ENCODE results near the gene SIGLEC7. TPM values are rescaled to one million over a fixed set of nuclear protein-coding genes. Genes with fewer than 3 reads are reported as not detected.

SIGLEC7 gene
- total RNA-seq, 8 experiments from 2014 or later: 0.20 to 1.2 (median 0.33) TPM; not detected in 5

DNA sequence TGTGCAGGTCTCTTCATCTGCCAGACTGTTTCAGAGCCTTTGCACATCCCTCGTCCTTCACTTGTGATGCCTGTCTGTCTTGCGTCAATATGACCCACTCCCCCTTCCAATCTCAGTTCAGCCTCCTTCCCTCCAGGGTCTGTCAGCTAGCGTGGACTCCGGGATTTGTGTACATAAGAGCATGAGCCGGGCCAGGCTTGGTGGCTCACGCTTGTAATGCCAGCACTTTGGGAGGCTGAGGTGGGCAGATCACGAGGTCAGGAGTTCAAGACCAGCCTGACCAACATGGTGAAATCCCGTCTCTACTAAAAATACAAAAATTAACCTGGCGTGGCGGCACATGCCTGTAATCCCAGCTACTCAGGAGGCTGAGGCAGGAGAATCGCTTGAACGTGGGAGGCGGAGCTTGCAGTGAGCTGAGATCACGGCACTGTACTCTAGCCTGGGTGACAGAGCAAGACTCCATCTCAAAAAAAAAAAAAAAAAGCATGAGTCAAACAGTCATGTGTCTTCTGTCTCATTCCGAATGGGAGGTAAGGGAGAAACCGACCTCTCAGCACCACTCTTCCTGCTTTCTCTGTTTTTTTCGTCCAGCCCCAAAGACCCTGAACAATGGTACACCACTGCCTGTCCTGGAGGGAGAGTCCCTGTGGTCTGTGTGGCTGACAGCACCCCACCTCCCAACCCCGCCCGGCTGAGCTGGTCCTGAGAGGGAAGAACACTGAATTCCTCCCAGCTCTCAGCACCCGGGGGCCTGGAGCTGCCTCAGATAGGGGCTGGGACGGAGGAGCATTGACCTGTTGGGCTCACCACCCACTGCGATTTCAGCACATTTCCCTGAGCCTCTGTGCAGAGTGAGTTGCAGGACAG, 19.8 kb upstream of the SIGLEC7 start:
- Histone ChIP-seq H3K4me3 (no peak overlapping the region), H3K4me1 (replicated peaks in 1 of 2) (no peaks in the 10 kb centered on the region), H3K27ac (no peak overlapping the region)
- WGBS, 10 experiments: 0 to 84% (median 61%) methylated on average over 1 to 15 of the region's 22 CpGs; no CpG with 5 or more reads in 2 of the 10 experiments
- peak in 7 of 8 experiments; percentile 52 to 94 (median 84) for ATAC-seq (replicated peaks in 6 of 8)
- in situ Hi-C loops (cut with MboI; ENCODE audit: low pct_unique_long_range_greater_than_20kb in 2 of 9, low sequenced_read_pairs in 9 of 9, unreplicated experiment in 9 of 9): no loop called here

DNA sequence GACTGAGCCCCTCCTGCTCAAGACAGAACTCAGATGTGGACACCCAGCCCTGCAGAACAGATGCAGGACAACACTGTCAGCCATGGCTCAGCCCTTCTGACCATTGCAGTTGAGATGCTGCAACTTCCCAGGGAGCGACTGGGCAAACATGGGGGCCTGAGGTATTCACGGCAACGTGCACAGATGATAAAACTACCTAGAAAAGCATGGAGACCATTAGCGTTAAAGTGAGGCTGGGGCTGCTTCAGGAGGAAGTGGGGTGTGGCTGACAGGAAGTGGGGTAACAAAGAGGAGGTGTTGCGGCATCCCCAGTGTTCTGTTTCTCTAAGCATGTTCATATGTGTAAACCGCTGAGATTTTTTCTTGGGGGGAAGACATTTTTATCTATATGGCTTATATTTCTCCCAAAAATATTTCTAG, 18.7 kb upstream of the SIGLEC7 start:
- Histone ChIP-seq H3K27ac (no peak overlapping the region), H3K4me1 (replicated peaks in 1 of 2) (no peaks in the 10 kb centered on the region), H3K4me3 (no peak overlapping the region)
- 40 to 75% (median 58%) methylated on average over 3 to 6 of the region's 6 CpGs; no CpG with 5 or more reads in 6 of the 10 experiments for WGBS, 10 experiments
- no peak for ATAC-seq (replicated peaks in 6 of 8)
- in situ Hi-C loops (cut with MboI; ENCODE audit: low pct_unique_long_range_greater_than_20kb in 2 of 9, low sequenced_read_pairs in 9 of 9, unreplicated experiment in 9 of 9): no loop called here

DNA sequence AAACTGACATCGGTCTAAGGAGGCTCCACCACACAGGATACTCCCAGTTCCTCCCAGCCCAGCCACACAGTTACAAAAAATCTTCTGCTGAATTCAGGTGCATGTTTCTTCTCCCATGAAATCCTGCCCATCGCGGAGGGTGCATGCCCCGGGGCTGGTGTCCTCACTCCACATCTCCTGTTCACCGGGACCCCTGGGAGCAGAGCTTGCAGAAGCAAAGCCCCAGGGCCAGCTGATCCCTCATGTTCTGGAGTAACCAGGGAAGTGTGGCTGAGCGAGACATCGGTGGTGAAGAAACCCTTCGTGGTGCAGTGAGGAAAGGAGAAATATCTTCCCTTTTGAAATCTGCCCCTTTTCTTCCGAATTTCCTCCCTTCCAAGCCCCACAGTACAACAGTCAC, 18.3 kb upstream of the SIGLEC7 start:
- WGBS, 10 experiments: 27 to 100% (median 74%) methylated on average over 1 to 8 of the region's 9 CpGs; no CpG with 5 or more reads in 5 of the 10 experiments

DNA sequence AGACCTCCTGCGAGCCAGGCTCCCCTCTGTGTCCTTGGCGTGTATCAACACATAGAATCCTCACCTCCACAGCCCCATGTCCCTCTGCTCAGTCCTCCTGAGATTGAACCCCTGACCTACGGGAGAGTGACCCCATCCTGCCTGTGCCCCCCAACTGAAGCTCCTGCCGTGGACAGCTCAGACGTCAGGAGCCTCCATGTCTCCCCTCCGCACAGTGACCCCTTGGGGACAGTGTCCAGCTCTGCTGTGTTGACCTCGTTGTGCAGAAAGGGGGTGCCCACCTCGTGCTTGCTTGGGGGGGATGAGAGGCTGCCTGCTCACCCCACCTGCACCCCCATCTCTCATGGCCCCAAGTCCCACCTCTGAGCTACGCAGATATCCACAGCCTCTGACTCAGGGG, 17.9 kb upstream of the SIGLEC7 start:
- WGBS, 10 experiments: 20 to 50% methylated on average over 1 of the region's 9 CpGs; no CpG with 5 or more reads in 8 of the 10 experiments
- no peak overlapping the region for H3K4me3 ChIP-seq
- ATAC-seq (replicated peaks in 6 of 8): no peak

More for the DNA sequence above, 18.3 kb upstream of the SIGLEC7 start:
- in situ Hi-C loops (cut with MboI; ENCODE audit: low pct_unique_long_range_greater_than_20kb in 2 of 9, low sequenced_read_pairs in 9 of 9, unreplicated experiment in 9 of 9): no loop called here
- Histone ChIP-seq H3K4me1 (replicated peaks in 1 of 2) (no peaks in the 10 kb centered on the region), H3K4me3 (no peak overlapping the region), H3K27ac (no peak overlapping the region)
- no peak for ATAC-seq (replicated peaks in 6 of 8)

DNA sequence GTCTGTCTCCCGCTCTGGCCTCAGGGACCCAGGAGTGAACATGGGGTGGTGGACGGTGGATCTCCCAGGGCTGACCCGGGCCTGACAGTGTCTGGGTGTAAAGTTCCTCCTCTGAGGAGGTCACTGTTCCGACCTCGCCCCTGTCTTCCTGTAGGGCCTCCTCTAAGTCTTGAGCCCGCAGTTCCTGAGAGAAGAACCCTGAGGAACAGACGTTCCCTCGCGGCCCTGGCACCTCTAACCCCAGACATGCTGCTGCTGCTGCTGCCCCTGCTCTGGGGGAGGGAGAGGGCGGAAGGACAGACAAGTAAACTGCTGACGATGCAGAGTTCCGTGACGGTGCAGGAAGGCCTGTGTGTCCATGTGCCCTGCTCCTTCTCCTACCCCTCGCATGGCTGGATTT, 17.4 kb upstream of the SIGLEC7 start, which contains the start of gene SIGLEC9:
TSS of gene SIGLEC9 (plus strand) at position 178 of the 400 bp plus-strand sequence. CDS start at position 247, 69 bp downstream.
- no peak for ATAC-seq (replicated peaks in 6 of 8)
- Histone ChIP-seq H3K27ac (no peak within 1 kb of the TSS), H3K4me1 (replicated peaks in 1 of 2) (no peaks in the 10 kb centered on the region), H3K4me3 (no peak within 1 kb of the TSS)
- 30% methylated on average over 2 of the region's 14 CpGs; no CpG with 5 or more reads in 9 of the 10 experiments for WGBS, 10 experiments
- in situ Hi-C loops (cut with MboI; ENCODE audit: low pct_unique_long_range_greater_than_20kb in 2 of 9, low sequenced_read_pairs in 9 of 9, unreplicated experiment in 9 of 9): no loop called here

More for the DNA sequence above, 17.9 kb upstream of the SIGLEC7 start:
- in situ Hi-C loops (cut with MboI; ENCODE audit: low pct_unique_long_range_greater_than_20kb in 2 of 9, low sequenced_read_pairs in 9 of 9, unreplicated experiment in 9 of 9): no loop called here
- Histone ChIP-seq H3K4me1 (replicated peaks in 1 of 2) (no peaks in the 10 kb centered on the region), H3K27ac (no peak overlapping the region)

DNA sequence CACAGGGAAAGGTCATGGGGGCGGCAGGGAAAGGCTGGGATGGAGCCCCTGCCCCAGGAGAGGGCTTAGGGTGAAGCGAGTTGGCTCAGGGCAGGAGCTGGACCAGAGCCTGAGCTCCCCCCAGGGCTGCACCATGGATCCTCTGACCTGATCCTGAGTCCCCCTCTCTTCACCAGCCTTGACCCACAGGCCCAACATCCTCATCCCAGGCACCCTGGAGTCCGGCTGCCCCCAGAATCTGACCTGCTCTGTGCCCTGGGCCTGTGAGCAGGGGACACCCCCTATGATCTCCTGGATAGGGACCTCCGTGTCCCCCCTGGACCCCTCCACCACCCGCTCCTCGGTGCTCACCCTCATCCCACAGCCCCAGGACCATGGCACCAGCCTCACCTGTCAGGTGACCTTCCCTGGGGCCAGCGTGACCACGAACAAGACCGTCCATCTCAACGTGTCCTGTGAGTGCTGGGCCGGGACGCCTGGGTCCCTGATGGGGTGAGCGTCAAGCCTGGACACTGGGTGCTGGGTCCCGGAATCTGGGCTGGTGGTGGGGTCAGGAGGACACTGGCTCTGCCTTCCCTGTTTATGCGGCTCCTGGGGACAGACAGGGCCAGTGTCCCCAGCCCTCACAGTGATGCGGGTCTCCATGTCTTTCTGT, 16.6 kb upstream of the SIGLEC7 start:
- Histone ChIP-seq H3K4me3 (no peak overlapping the region), H3K4me1 (replicated peaks in 1 of 2) (no peaks in the 10 kb centered on the region), H3K27ac (no peak overlapping the region)
- in situ Hi-C loops (cut with MboI; ENCODE audit: low pct_unique_long_range_greater_than_20kb in 2 of 9, low sequenced_read_pairs in 9 of 9, unreplicated experiment in 9 of 9): no loop called here
- ATAC-seq (replicated peaks in 6 of 8): no peak
- WGBS, 10 experiments: 38 to 80% (median 50%) methylated on average over 2 of the region's 16 CpGs; no CpG with 5 or more reads in 7 of the 10 experiments

DNA sequence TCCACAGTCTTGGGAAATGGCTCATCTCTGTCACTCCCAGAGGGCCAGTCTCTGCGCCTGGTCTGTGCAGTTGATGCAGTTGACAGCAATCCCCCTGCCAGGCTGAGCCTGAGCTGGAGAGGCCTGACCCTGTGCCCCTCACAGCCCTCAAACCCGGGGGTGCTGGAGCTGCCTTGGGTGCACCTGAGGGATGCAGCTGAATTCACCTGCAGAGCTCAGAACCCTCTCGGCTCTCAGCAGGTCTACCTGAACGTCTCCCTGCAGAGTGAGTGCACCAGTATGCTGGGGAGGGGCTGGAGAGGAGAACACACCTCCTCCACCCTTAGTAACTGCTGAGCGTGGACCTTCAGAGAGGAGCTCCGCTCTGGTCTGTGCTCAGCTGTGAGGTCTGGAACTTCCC, 15.1 kb upstream of the SIGLEC7 start:
- 10 to 83% (median 53%) methylated on average over 1 to 3 of the region's 6 CpGs; no CpG with 5 or more reads in 6 of the 10 experiments for WGBS, 10 experiments
- no peak overlapping the region for H3K4me3 ChIP-seq

DNA sequence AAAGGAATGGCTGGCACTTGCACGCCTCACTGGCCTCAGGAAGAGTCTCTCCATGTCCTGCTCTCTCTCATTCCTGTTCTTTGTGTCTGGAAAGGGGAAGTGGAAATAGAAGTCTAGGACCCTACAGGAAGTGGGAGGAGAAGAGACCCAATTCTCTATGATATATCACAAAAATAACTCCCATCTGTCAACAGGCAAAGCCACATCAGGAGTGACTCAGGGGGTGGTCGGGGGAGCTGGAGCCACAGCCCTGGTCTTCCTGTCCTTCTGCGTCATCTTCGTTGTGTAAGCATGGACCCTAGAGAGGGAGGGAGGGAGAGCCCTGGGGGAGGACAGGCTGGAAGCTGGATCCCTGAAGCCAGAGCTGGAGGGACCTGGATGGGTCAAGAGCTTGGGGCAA, 14.3 kb upstream of the SIGLEC7 start:
- no peaks in the 10 kb centered on the region for H3K4me1 ChIP-seq (replicated peaks in 1 of 2)
- H3K4me3 ChIP-seq: no peak overlapping the region
- 0 to 90% (median 43%) methylated on average over 1 to 3 of the region's 4 CpGs; no CpG with 5 or more reads in 1 of the 10 experiments for WGBS, 10 experiments
- no peak overlapping the region for H3K27ac ChIP-seq
- in situ Hi-C loops (cut with MboI; ENCODE audit: low pct_unique_long_range_greater_than_20kb in 2 of 9, low sequenced_read_pairs in 9 of 9, unreplicated experiment in 9 of 9): no loop called here
- no peak for ATAC-seq (replicated peaks in 6 of 8)

More for the DNA sequence above, 15.1 kb upstream of the SIGLEC7 start:
- in situ Hi-C loops (cut with MboI; ENCODE audit: low pct_unique_long_range_greater_than_20kb in 2 of 9, low sequenced_read_pairs in 9 of 9, unreplicated experiment in 9 of 9): no loop called here
- no peaks in the 10 kb centered on the region for H3K4me1 ChIP-seq (replicated peaks in 1 of 2)
- no peak overlapping the region for H3K27ac ChIP-seq
- ATAC-seq (replicated peaks in 6 of 8): no peak

DNA sequence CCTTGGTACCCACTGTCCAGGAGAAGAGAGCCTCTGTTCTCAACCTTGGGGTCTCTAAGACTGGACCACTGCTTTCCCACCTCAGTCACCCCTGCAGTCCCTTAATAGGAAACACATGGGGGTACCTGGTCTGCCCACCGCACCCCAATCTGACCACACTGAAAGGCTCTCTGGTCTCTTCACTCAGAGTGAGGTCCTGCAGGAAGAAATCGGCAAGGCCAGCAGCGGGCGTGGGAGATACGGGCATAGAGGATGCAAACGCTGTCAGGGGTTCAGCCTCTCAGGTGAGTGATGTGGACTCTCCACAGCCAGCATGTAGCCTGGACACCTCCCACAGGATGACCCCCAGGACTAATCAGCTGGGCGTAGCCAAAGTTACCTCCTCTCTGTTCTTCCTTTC, 13.9 kb upstream of the SIGLEC7 start:
- in situ Hi-C loops (cut with MboI; ENCODE audit: low pct_unique_long_range_greater_than_20kb in 2 of 9, low sequenced_read_pairs in 9 of 9, unreplicated experiment in 9 of 9): no loop called here
- Histone ChIP-seq H3K27ac (no peak overlapping the region), H3K4me1 (replicated peaks in 1 of 2) (no peaks in the 10 kb centered on the region), H3K4me3 (no peak overlapping the region)
- WGBS, 10 experiments: 40 to 100% (median 82%) methylated on average over 1 to 7 of the region's 7 CpGs; no CpG with 5 or more reads in 2 of the 10 experiments
- no peak for ATAC-seq (replicated peaks in 6 of 8)

DNA sequence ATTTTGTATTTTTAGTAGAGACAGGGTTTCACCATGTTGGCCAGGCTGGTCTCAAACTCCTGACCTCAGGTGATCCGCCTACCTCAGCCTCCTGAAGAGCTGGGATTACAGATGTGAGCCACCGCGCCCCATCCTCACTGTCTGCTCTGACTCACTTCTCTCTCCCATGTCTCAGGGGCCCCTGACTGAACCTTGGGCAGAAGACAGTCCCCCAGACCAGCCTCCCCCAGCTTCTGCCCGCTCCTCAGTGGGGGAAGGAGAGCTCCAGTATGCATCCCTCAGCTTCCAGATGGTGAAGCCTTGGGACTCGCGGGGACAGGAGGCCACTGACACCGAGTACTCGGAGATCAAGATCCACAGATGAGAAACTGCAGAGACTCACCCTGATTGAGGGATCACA, 12.4 kb upstream of the SIGLEC7 start:
- Histone ChIP-seq H3K4me3 (no peak overlapping the region), H3K27ac (no peak overlapping the region), H3K4me1 (replicated peaks in 1 of 2) (no peaks in the 10 kb centered on the region)
- in situ Hi-C loops (cut with MboI; ENCODE audit: low pct_unique_long_range_greater_than_20kb in 2 of 9, low sequenced_read_pairs in 9 of 9, unreplicated experiment in 9 of 9): no loop called here
- 40 to 71% (median 67%) methylated on average over 1 to 4 of the region's 8 CpGs; no CpG with 5 or more reads in 7 of the 10 experiments for WGBS, 10 experiments
- ATAC-seq (replicated peaks in 6 of 8): no peak

DNA sequence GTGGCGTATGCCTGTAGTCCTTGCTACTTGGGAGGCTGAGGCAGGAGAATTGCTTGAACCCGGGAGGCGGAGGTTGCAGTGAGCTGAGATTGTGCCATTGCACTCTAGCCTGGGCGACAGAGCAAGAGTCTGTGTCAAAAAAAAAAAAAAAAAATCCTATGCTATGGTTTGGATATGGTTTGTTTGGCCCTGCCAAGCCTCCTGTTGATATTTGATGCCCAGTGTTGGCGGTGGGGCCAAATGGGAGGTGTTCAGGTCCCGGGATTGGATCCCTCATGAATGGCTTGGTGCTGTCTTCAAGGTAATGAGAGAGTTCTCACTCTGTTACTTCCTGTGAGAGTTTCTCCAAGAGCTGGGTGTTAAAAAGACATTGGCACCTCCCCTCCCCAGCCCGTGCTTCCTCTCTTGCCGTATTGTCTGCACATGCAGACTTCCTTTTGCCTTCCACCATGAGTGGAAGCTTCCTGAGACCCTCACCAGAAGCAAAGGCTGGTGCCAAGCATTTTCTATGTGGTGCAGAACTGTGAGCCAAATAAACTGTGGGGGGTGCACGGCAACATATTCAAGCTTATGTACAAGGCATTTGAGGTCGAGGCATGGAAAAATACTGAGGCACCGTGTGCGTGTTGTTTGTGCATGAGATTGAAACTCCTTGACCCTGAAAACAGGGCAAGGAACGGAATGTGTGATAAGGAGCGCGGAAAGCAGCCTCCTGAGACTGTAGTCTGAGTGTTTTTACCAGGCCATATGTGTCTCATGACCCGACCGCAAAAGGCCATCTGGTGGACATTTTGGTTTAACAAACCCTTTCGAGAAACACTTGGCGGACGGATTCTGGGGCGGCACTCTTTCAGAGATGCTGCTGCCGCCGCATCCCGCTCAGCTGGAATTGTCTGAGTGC, 10.1 kb upstream of the SIGLEC7 start:
- 33 to 79% (median 71%) methylated on average over 3 to 20 of the region's 24 CpGs for WGBS, 10 experiments
- Histone ChIP-seq H3K4me3 (no peak overlapping the region), H3K4me1 (replicated peaks in 1 of 2) (no peaks in the 10 kb centered on the region), H3K27ac (no peak overlapping the region)
- in situ Hi-C loops (cut with MboI; ENCODE audit: low pct_unique_long_range_greater_than_20kb in 2 of 9, low sequenced_read_pairs in 9 of 9, unreplicated experiment in 9 of 9): no loop called here
- peak in 3 of 8 experiments; percentile 31 to 76 (median 52) for ATAC-seq (replicated peaks in 6 of 8)

DNA sequence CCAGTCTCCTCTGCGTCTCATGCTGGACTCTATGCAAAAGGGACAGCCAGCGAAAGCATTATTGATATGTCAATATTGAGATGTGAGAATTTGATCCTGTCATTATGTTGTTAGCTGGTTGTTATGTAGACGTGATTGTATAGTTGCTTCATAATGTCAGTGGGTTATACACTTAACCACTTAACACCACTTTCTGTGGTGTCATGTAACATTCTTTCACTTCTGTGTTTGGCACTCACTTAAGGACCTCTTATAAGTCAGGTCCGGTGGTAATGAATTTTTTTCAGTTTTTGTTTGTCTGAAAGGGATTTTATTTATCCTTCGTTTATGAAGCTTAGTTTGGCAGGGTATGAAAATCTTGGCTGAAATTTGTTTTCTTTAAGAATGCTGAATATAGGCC, 7.1 kb upstream of the SIGLEC7 start:
- Histone ChIP-seq H3K4me1 (replicated peaks in 1 of 2) (no peaks in the 10 kb centered on the region), H3K4me3 (no peak overlapping the region), H3K27ac (no peak overlapping the region)
- no peak for ATAC-seq (replicated peaks in 6 of 8)
- in situ Hi-C loops (cut with MboI; ENCODE audit: low pct_unique_long_range_greater_than_20kb in 2 of 9, low sequenced_read_pairs in 9 of 9, unreplicated experiment in 9 of 9): no loop called here
- WGBS, 10 experiments: 20 to 85% (median 56%) methylated on average over 1 to 5 of the region's 5 CpGs

Data from motor neuron (in vitro differentiated cells).